ENCODE measurements around the gene TMEM19.

TMEM19 gene

DNA sequence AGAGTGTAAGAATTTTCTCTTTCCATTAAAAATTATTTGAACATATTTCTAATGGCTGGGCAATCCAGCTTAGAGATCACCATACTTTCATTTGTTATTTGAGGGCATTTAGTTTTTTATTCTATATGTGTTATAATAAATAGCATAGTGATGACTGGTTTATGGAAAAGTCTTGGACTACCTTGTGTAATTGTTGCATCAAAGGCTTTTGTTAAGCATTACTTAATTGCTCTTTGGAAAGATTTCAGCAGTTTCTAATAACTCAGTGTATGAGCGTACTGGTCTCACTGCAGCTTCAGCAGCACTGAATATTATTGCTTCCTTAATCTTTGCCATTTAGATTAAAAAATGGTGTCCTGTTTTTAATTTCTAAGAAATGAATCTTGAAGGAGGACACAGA lies 22.8 kb downstream of the TMEM19 start:
- Mint-ChIP-seq H3K9me3 (peaks cover 13% of the 10 kb centered on the region), H3K36me3 (ENCODE audit: low read depth) (peaks cover 8% of the 10 kb centered on the region), H3K27ac (no peak overlapping the region), H3K27me3 (ENCODE audit: low read depth) (no peaks in the 10 kb centered on the region), H3K4me1 (no peaks in the 10 kb centered on the region), H3K4me3 (no peak overlapping the region)
- TF ChIP-seq CTCF (IDR thresholded peaks at IDR 0.05; ENCODE audit: unreplicated experiment in 3 of 3), result no peak

DNA sequence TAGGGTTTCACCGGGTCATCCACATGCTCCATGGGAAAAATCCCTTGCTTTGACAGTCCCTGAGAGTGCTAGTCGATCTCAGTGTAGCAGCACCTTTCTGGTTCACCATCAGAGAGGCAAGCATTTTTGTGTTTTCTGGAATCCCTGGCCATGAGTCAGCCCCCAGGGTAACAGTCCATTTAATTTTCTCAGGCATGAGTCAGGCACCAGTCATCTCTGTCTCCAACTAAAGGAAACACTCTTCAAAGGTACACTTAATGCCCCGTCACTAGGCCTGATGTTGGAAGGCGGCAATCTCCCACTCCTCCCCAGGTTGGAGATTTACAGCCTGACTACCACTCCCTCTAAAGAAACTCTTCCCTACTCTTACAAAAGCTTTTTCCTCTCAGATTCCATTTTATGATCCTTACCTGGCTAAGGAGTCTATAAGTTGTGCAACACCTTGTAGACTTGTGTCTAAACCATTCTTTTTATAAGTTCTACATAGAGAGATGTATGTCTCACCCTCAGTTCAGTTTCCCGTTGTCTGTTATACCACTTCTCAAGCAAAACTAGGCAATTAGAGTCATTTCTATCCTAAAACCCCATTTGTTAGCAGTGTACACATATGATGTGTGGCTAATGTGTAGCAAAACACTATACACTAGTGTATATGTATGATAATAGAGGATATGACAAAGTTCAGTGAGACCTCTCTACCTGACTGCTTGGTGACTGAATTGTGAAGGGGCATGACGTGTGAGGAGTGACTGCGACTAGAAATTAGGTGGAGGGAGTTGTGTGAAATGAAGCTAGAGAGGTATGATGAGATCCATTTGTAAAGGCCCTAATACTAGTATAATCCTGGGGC lies 24.6 kb downstream of the TMEM19 start:
- H3K9me3 Mint-ChIP-seq, result peaks cover 13% of the 10 kb centered on the region
- no peak overlapping the region for H3K27ac Mint-ChIP-seq
- no peak for TF ChIP-seq CTCF (IDR thresholded peaks at IDR 0.05; ENCODE audit: unreplicated experiment in 3 of 3)
- H3K36me3 Mint-ChIP-seq (ENCODE audit: low read depth), result peaks cover 5% of the 10 kb centered on the region
- no peaks in the 10 kb centered on the region for H3K4me1 Mint-ChIP-seq
- no peaks in the 10 kb centered on the region for H3K27me3 Mint-ChIP-seq (ENCODE audit: low read depth)
- no peak overlapping the region for H3K4me3 Mint-ChIP-seq

- H3K27ac Mint-ChIP-seq, result no peak overlapping the region
- no peaks in the 10 kb centered on the region for H3K4me1 Mint-ChIP-seq
- peaks cover 4% of the 10 kb centered on the region for H3K9me3 Mint-ChIP-seq
- H3K4me3 Mint-ChIP-seq, result no peak overlapping the region
- no peaks in the 10 kb centered on the region for H3K27me3 Mint-ChIP-seq (ENCODE audit: low read depth)
- no peaks in the 10 kb centered on the region for H3K36me3 Mint-ChIP-seq (ENCODE audit: low read depth)
- no peak for TF ChIP-seq CTCF (IDR thresholded peaks at IDR 0.05; ENCODE audit: unreplicated experiment in 3 of 3)
Observed at GRCh38 chr12:71718611-71719010, 32.7 kb downstream of the TMEM19 start.

DNA sequence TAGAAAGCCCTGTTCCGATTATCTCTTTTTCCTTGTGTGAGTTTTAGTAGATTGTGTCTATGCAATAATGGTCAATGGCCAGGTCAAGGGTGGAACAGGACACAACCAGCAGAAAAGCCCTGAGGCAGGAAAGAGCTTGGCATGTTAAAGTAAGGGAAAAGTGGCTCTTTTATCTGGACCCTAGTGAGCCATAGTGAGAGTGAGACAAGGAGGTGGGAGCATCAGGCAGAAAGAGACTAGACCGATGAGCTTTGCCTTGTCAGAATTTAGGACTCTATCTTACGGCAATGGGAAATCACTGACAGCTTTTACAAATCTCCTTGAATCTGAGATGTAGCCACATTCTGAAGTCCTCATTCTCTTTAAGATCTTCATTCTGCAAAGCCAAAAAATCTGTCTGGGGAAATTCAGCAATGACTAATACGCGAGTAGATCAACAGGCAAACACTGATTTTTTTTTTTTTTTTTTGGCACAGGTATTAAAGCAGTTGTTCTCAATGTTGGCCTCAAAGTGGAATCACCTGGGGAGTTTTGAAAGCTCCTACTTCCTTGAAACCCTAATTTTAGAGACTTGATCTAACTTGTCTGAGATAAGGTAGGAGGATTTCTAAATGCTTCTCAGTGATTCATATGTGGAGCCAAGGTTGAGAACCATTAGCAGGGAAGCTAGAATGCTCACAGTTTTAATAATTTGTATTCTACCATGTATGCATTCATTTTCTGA lies 33.9 kb downstream of the TMEM19 start:
- no peaks in the 10 kb centered on the region for H3K4me1 Mint-ChIP-seq
- no peak overlapping the region for H3K4me3 Mint-ChIP-seq
- H3K27ac Mint-ChIP-seq, result no peak overlapping the region
- peaks cover 4% of the 10 kb centered on the region for H3K9me3 Mint-ChIP-seq
- no peak for TF ChIP-seq CTCF (IDR thresholded peaks at IDR 0.05; ENCODE audit: unreplicated experiment in 3 of 3)
- no peaks in the 10 kb centered on the region for H3K36me3 Mint-ChIP-seq (ENCODE audit: low read depth)
- no peaks in the 10 kb centered on the region for H3K27me3 Mint-ChIP-seq (ENCODE audit: low read depth)

DNA sequence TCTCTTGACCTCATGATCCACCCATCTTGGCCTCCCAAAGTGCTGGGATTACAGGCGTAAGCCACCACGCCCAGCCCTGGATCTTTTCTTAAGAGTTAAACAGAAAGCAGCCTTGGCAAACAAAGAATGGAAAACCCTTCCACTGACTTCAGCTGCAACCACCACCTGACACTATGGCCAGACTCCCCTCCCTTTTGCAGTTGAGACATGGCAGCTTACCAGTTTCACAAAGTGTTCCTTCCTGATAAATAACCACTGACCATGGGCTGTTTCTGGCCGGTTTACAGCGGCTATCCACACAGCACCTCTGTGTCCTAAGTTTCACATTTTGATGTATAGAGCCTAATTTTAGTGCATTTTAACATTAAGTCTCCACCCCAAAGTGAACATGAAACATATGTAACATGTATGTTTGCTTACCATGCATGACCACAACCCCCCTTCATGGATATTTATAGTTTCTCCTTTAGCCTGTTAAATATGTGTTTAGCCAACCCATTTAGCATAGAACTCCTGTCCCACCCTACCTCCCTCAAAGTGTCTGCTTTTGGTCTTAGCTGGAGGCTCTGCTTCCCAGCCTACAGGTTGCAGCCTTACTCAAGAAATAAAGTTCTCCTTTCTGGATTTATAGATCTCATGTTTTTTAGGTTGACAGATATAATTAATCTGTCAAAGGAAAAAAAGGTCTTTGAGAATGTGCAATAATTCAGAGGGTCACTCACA lies 36.1 kb downstream of the TMEM19 start:
- Mint-ChIP-seq H3K27me3 (ENCODE audit: low read depth) (no peaks in the 10 kb centered on the region), H3K9me3 (no peaks in the 10 kb centered on the region), H3K36me3 (ENCODE audit: low read depth) (no peaks in the 10 kb centered on the region), H3K4me3 (no peak overlapping the region), H3K27ac (no peak overlapping the region), H3K4me1 (no peaks in the 10 kb centered on the region)
- TF ChIP-seq CTCF (IDR thresholded peaks at IDR 0.05; ENCODE audit: unreplicated experiment in 3 of 3), result no peak
